ENCODE measurements around the gene CNN1.

DNA sequence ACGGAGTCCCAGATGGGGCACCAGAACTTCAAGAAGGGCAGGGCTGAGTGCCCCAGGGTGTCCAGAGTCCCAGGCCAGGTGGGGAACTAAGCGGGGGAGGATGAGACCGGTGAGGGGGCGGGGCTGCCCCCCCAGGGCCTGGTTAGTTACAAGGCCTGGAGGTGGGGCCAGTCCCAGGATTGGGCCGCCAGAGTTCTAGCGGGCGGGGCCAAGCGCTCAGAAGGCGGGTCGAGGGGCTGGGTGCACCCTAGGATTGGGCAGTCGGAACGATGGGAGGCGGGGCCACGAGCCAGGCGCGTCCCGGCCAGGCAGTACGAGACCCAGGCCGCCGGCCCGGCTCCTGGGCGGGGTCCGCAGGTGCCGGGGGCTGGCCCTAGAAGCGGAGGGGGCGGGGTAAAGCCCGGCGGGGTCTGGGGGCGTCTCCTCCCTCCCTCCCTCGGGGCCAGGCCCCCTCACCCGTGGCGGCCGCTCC, 33.6 kb upstream of the CNN1 start:
- TF ChIP-seq, protein P1, sequence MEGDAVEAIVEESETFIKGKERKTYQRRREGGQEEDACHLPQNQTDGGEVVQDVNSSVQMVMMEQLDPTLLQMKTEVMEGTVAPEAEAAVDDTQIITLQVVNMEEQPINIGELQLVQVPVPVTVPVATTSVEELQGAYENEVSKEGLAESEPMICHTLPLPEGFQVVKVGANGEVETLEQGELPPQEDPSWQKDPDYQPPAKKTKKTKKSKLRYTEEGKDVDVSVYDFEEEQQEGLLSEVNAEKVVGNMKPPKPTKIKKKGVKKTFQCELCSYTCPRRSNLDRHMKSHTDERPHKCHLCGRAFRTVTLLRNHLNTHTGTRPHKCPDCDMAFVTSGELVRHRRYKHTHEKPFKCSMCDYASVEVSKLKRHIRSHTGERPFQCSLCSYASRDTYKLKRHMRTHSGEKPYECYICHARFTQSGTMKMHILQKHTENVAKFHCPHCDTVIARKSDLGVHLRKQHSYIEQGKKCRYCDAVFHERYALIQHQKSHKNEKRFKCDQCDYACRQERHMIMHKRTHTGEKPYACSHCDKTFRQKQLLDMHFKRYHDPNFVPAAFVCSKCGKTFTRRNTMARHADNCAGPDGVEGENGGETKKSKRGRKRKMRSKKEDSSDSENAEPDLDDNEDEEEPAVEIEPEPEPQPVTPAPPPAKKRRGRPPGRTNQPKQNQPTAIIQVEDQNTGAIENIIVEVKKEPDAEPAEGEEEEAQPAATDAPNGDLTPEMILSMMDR (IDR thresholded peaks at IDR 0.05; ENCODE audit: low read length), result no peak
- TF ChIP-seq EZH2 (IDR thresholded peaks at IDR 0.05; ENCODE audit: borderline replicate concordance, low read length), result no peak

Data from OCI-LY1 (cell line).